ENCODE data around the gene SYNE2.

DNA sequence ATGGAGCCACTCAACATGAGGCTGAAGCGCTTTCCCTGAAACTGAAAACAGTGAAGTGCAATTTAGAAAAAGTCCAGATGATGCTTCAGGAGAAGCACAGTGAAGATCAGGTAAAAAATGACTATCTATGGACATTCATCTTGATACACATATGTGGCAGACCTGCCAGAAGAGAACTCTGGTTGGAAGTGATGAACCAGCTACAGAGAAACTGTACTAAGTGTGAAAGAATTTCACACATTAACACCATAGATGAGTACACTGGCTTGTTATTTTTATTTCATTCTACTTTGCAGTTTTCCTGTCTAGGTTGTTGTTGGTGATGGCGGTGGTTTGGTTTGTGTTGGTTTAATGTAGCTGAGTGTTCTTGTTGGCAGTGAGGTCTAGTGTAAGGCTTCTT is 266.7 kb downstream of the SYNE2 start:
- TF ChIP-seq CTCF (IDR thresholded peaks at IDR 0.05) (no peak), POLR2A (IDR thresholded peaks at IDR 0.05) (no peak), EP300 (IDR thresholded peaks at IDR 0.05) (no peak)

Measured in gastroesophageal sphincter (tissue), 3 donors.